GM06990 (cell line): ENCODE data around the gene SOX13.
"Not testable (repeated sequence)": the region's sequence is repeated elsewhere in the genome, so short reads cannot be mapped to it uniquely, and the experiment has no call there.

ENCODE experiments used
- DNase-seq: peaks from one replicate; pipeline ENCODE4 v3.0.0-alpha.2; 2011; ENCODE audit not compliant: insufficient read length; ENCODE audit errors: extremely low read depth
- H3K27me3 ChIP-seq: replicated peaks from 2 replicates; pipeline ENCODE4 v1.6.0; 2011; ENCODE audit warnings: low read length; ENCODE audit not compliant: control insufficient read depth, insufficient read depth
- H3K36me3 ChIP-seq: 2 replicates; pipeline ENCODE4 v1.5.1; 2011; ENCODE audit warnings: low read length; ENCODE audit not compliant: control insufficient read depth, insufficient read depth
- H3K4me3 ChIP-seq: replicated peaks from 2 replicates; pipeline ENCODE4 v1.5.1; 2011; ENCODE audit warnings: low read depth, mild to moderate bottlenecking, control low read depth, low read length
- CTCF ChIP-seq: IDR thresholded peaks from 2 replicates; pipeline ENCODE4 v1.5.1; 2011; ENCODE audit warnings: low read length, control low read depth, mild to moderate bottlenecking, inconsistent platforms; ENCODE audit not compliant: insufficient read depth, poor library complexity, severe bottlenecking

The SOX13 gene

GRCh38 chr1:204042516-204042915 lies 30.4 kb upstream of the SOX13 start:
- H3K4me3 ChIP-seq = no peak overlapping the region
- no peaks in the 10 kb centered on the region for H3K27me3 ChIP-seq
- TF ChIP-seq CTCF = no peak
- DNase-seq = no peak
- no peaks in the 10 kb centered on the region for H3K36me3 ChIP-seq

GRCh38 chr1:204043680-204044079 lies 29.2 kb upstream of the SOX13 start:
- Histone ChIP-seq H3K36me3 (no peaks in the 10 kb centered on the region), H3K4me3 (no peak overlapping the region), H3K27me3 (no peaks in the 10 kb centered on the region)
- no peak for DNase-seq
- no peak for TF ChIP-seq CTCF

- TF ChIP-seq CTCF = no peak
- no peaks in the 10 kb centered on the region for H3K36me3 ChIP-seq
Measured at GRCh38 chr1:204044448-204044847, 28.5 kb upstream of the SOX13 start.

GRCh38 chr1:204045430-204045829 lies 27.5 kb upstream of the SOX13 start:
- Histone ChIP-seq H3K36me3 (no peaks in the 10 kb centered on the region), H3K27me3 (no peaks in the 10 kb centered on the region), H3K4me3 (no peak overlapping the region)
- TF ChIP-seq CTCF = no peak
- no peak for DNase-seq

More at GRCh38 chr1:204044448-204044847, 28.5 kb upstream of the SOX13 start:
- no peak overlapping the region for H3K4me3 ChIP-seq
- no peaks in the 10 kb centered on the region for H3K27me3 ChIP-seq
- no peak for DNase-seq

GRCh38 chr1:204046346-204046745 lies 26.6 kb upstream of the SOX13 start:
- no peak for DNase-seq
- no peak for TF ChIP-seq CTCF
- H3K4me3 ChIP-seq = no peak overlapping the region
- H3K36me3 ChIP-seq = no peaks in the 10 kb centered on the region
- H3K27me3 ChIP-seq = no peaks in the 10 kb centered on the region

- H3K4me3 ChIP-seq = not testable (repeated sequence)
Measured at GRCh38 chr1:204048796-204049195, 24.1 kb upstream of the SOX13 start.

More at GRCh38 chr1:204048796-204049195, 24.1 kb upstream of the SOX13 start:
- not testable (repeated sequence) for H3K36me3 ChIP-seq, DNase-seq, H3K27me3 ChIP-seq
